C4-2B (cell line): Measurements from ENCODE around the gene PSD4.

Experiments used
- ZFX ChIP-seq: fragments of 450-650 bp; IDR thresholded peaks from 2 replicates; pipeline ENCODE4 v1.6.1; 2017
- TF ChIP-seq, protein P1 (sequence below): fragments of 450-650 bp; conservative IDR thresholded peaks from 2 replicates; pipeline ENCODE4 v1.5.1; 2017; ENCODE audit warnings: mild to moderate bottlenecking

DNA sequence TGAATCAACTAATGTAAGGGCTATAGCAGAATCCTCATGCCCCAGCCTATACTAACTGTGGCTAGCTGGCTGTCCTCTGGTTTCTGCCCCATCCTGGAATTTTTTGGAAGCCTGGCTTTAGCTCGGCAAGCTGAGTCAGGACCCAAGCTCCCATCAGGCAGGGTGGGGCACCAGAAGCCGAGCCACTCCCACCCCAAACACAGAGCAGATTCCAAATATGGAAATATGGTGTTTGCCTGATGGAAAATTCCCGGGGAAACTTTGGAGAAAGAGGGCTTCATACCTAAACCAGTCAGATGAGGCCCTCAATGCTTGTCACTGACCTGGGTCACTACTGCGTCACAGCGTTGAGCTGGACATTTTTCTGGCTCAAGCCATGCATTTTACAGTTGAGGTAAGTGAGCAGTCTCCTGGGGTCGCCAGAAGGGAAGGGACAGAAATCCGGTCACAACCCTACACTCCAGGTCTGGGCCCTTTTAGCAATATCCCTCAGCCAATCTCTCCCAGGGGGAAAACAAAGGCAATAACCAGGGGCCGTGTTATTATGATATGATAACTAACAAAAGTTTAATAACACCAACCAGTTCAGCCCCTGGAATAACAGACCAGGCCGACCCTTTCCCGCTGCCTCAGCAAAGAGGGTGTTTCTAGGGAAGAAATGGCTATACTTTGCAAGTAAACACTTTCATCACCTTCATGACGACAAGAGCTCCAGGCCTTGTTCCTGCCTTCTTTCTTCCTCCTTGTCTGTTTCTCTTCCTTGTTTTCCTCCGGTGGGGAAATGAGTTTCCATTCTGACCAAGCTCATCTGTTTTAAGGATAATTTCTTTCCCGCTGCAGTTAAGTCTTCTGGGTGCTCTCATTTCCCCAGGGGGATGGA lies 37.7 kb downstream of the PSD4 start:
- TF ChIP-seq, protein P1, sequence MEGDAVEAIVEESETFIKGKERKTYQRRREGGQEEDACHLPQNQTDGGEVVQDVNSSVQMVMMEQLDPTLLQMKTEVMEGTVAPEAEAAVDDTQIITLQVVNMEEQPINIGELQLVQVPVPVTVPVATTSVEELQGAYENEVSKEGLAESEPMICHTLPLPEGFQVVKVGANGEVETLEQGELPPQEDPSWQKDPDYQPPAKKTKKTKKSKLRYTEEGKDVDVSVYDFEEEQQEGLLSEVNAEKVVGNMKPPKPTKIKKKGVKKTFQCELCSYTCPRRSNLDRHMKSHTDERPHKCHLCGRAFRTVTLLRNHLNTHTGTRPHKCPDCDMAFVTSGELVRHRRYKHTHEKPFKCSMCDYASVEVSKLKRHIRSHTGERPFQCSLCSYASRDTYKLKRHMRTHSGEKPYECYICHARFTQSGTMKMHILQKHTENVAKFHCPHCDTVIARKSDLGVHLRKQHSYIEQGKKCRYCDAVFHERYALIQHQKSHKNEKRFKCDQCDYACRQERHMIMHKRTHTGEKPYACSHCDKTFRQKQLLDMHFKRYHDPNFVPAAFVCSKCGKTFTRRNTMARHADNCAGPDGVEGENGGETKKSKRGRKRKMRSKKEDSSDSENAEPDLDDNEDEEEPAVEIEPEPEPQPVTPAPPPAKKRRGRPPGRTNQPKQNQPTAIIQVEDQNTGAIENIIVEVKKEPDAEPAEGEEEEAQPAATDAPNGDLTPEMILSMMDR: no peak
- no peak for TF ChIP-seq ZFX
